GM12878 (cell line): ENCODE measurements around the gene BMP7. TPM values are rescaled to one million over a fixed set of nuclear protein-coding genes. Genes with fewer than 3 reads are reported as not detected.

Source experiments
- ATAC-seq: fragments of 200-7000 bp; cut with Tn5 transposase; 3 replicates; pipeline ENCODE4 v1.9.1; 2020; ENCODE audit warnings: mild to moderate bottlenecking, moderate library complexity
- BruUV-seq: library from RNA; stranded (reverse); fragments of 400-500 nt; replicated peaks from 2 replicates; lab custom pipeline; 2021; lab: Mats Ljungman, UMichigan
- CTCF ChIA-PET: fragments of 300-600 bp; sonication (Branson Sonifier 250); formaldehyde crosslinking; extraction: SDS; loops from one replicate; lab custom pipeline; 2021; ENCODE audit warnings: inconsistent platforms; lab: Yijun Ruan, JAX
- POLR2A ChIA-PET: fragments of 350-600 bp; formaldehyde crosslinking; extraction: SDS; loops from one replicate; lab custom pipeline; 2021; ENCODE audit warnings: inconsistent platforms; lab: Charles Lee
- RAD21 ChIA-PET: fragments of 300-600 bp; sonication (Branson Sonifier 250); formaldehyde crosslinking; loops from one replicate; lab custom pipeline; 2023; ENCODE audit warnings: antibody characterized with exemption; ENCODE audit not compliant: unreplicated experiment; lab: Charles Lee
- SMC1A ChIA-PET: fragments of 300-600 bp; sonication (Branson Sonifier 250); formaldehyde crosslinking; loops from one replicate; lab custom pipeline; 2023; ENCODE audit not compliant: unreplicated experiment, uncharacterized antibody; lab: Charles Lee
- DNase-seq: peaks from one replicate; pipeline ENCODE4 v3.0.0-alpha.2; 2011; ENCODE audit warnings: low read depth, low spot score
- FAIRE-seq: peaks from 3 replicates; lab custom pipeline; 2011; peaks lifted over from hg19 to GRCh38; lab: Jason Lieb, UNC
- H2AFZ ChIP-seq: 2 replicates; pipeline ENCODE4 v1.6.0; 2011; ENCODE audit warnings: low read depth, low read length, control low read depth; ENCODE audit not compliant: control insufficient read depth
- H3K27ac ChIP-seq: 2 replicates; pipeline ENCODE4 v1.5.1; 2011; ENCODE audit warnings: control low read depth; ENCODE audit not compliant: control insufficient read depth, insufficient read depth
- H3K27me3 ChIP-seq, 2 experiments: replicated peaks in 1 of 2; 2 replicates each; pipeline versions ENCODE4 v1.6.0 to v1.6.1; 2011; ENCODE audit warnings: low read length in 1 of 2; ENCODE audit not compliant: control insufficient read depth in 2 of 2, insufficient read depth in 2 of 2
- H3K36me3 ChIP-seq, 2 experiments: 2 replicates each; pipeline ENCODE4 v1.5.1; 2011; ENCODE audit warnings: low read length in 1 of 2; ENCODE audit not compliant: control insufficient read depth in 2 of 2, insufficient read depth in 2 of 2
- H3K4me1 ChIP-seq: 2 replicates; pipeline ENCODE4 v1.6.1; 2011; ENCODE audit warnings: mild to moderate bottlenecking, low read length, moderate library complexity, mixed read lengths; ENCODE audit not compliant: control insufficient read depth, insufficient read depth
- H3K4me2 ChIP-seq: 2 replicates; pipeline ENCODE4 v1.6.0; 2011; ENCODE audit warnings: control low read depth; ENCODE audit not compliant: control insufficient read depth, insufficient read depth
- H3K4me3 ChIP-seq: fragments of 200-600 bp; sonication (generic); 2 replicates; pipeline ENCODE4 v1.5.1; 2016
- H3K79me2 ChIP-seq: 2 replicates; pipeline ENCODE4 v1.6.0; 2011; ENCODE audit warnings: low read length; ENCODE audit not compliant: control insufficient read depth, insufficient read depth
- H3K9ac ChIP-seq: 2 replicates; pipeline ENCODE4 v1.8.0; 2011; ENCODE audit warnings: low read length, control low read depth, mixed read lengths; ENCODE audit not compliant: control insufficient read depth, insufficient read depth
- H3K9me3 ChIP-seq: replicated peaks from 3 replicates; pipeline ENCODE4 v1.5.1; 2011; ENCODE audit warnings: mild to moderate bottlenecking, low read length; ENCODE audit not compliant: control insufficient read depth, insufficient read depth
- H4K20me1 ChIP-seq: 2 replicates; pipeline ENCODE4 v1.6.0; 2011; ENCODE audit not compliant: control insufficient read depth, insufficient read depth
- BACH1 ChIP-seq: fragments of 450-650 bp; IDR thresholded peaks from 2 replicates; pipeline ENCODE4 v1.6.1; 2017; ENCODE audit warnings: mild to moderate bottlenecking, borderline replicate concordance
- CREM ChIP-seq: IDR thresholded peaks from 2 replicates; pipeline ENCODE4 v1.6.1; 2014; ENCODE audit warnings: antibody characterized with exemption, low read depth
- DPF2 ChIP-seq: fragments of 450-650 bp; IDR thresholded peaks from 2 replicates; pipeline ENCODE4 v1.6.1; 2017; ENCODE audit warnings: mild to moderate bottlenecking
- FOXM1 ChIP-seq: IDR thresholded peaks from 2 replicates; pipeline ENCODE4 v1.6.1; 2012; ENCODE audit warnings: low read depth, mild to moderate bottlenecking, inconsistent platforms, low read length, moderate library complexity
- HDGF ChIP-seq: fragments of 450-650 bp; IDR thresholded peaks from 2 replicates; pipeline ENCODE4 v1.6.1; 2016; ENCODE audit warnings: antibody characterized with exemption
- LARP7 ChIP-seq: fragments of 450-650 bp; IDR thresholded peaks from 2 replicates; pipeline ENCODE4 v1.6.1; 2017; ENCODE audit warnings: mild to moderate bottlenecking
- NBN ChIP-seq: fragments of 450-650 bp; IDR thresholded peaks from 2 replicates; pipeline ENCODE4 v1.6.1; 2016
- NR2F1 ChIP-seq: fragments of 450-650 bp; conservative IDR thresholded peaks from 2 replicates; pipeline ENCODE4 v1.6.1; 2017; ENCODE audit warnings: mild to moderate bottlenecking
- NRF1 ChIP-seq: conservative IDR thresholded peaks from 2 replicates; pipeline ENCODE4 v1.6.1; 2011; ENCODE audit warnings: mild to moderate bottlenecking, low read depth, low read length, improper control_type of control experiment
- POLR2AphosphoS2 ChIP-seq: IDR thresholded peaks from 2 replicates; pipeline ENCODE4 v1.6.1; 2011; ENCODE audit warnings: low read depth, mild to moderate bottlenecking, low read length, improper control_type of control experiment, moderate library complexity
- SRF ChIP-seq, 2 experiments: IDR thresholded peaks; 2 replicates each; pipeline ENCODE4 v1.6.1; 2011; ENCODE audit warnings: low read depth in 2 of 2, low read length in 2 of 2, mild to moderate bottlenecking in 1 of 2, moderate library complexity in 1 of 2
- TAF1 ChIP-seq: IDR thresholded peaks from 2 replicates; pipeline ENCODE4 v1.6.1; 2011; ENCODE audit warnings: mild to moderate bottlenecking, low read depth, low read length, borderline replicate concordance
- TCF7 ChIP-seq: IDR thresholded peaks from 2 replicates; pipeline ENCODE4 v1.6.1; 2014; ENCODE audit warnings: antibody characterized with exemption, borderline replicate concordance
- YY1 ChIP-seq: IDR thresholded peaks from 2 replicates; pipeline ENCODE4 v1.6.1; 2011; ENCODE audit warnings: low read depth, mild to moderate bottlenecking, low read length
- ZBTB4 ChIP-seq: fragments of 450-650 bp; formaldehyde crosslinking; IDR thresholded peaks from 2 replicates; pipeline ENCODE4 v1.4.0; 2022; ENCODE audit warnings: mild to moderate bottlenecking, moderate library complexity
- WGBS: methylation state at CpG from one replicate; pipeline ENCODE4 v1.1.6; 2016; ENCODE audit warnings: low lambda C conversion rate; ENCODE audit not compliant: insufficient replicate concordance, insufficient coverage; ENCODE audit errors: missing lambda C conversion rate; 5-methylcytosine and 5-hydroxymethylcytosine counted together
- in situ Hi-C: fragments of 300-500 bp; cut with MboI; formaldehyde crosslinking; loops from 9 replicates; pipeline ENCODE4 v1.14.3; 2018; ENCODE audit warnings: mixed read lengths
- intact Hi-C: fragments of 100-400 bp; cut with micrococcal nuclease; formaldehyde crosslinking; loops from one replicate; pipeline ENCODE4 v1.14.2; 2022; ENCODE audit not compliant: unreplicated experiment
- polyA plus RNA-seq, 11 experiments: library from polyadenylated mRNA; depleted of rRNA in 4 of 11; unstranded in 6 of 11; stranded (reverse) in 5 of 11; fragments of >200 nt; fragmentation: Nextera tagmentation in 4 of 11; fragmentation: Illumina TruSeq in 1 of 11; extraction: Ambion mirVana in 4 of 11; extraction: Trizol in 1 of 11; gene quantifications; 1 replicate in 1 of 11; 2 replicates in 10 of 11; pipeline versions ENCODE4 v1.2.1 to v1.2.3, GENCODE V29; 2011 to 2016; ENCODE audit warnings: inconsistent platforms in 2 of 11, missing spikeins in 2 of 11, low read depth in 1 of 11
- total RNA-seq, 4 experiments: library from RNA; depleted of rRNA in 3 of 4; stranded (reverse); fragments of >200 nt in 3 of 4; fragmentation: Illumina TruSeq in 1 of 4; extraction: Trizol in 1 of 4; gene quantifications; 2 replicates each; pipeline versions ENCODE4 v1.2.1 to v1.2.3, GENCODE V29; 2013 to 2021
- TF ChIP-seq, protein P1 (sequence below): fragments of 450-650 bp; IDR thresholded peaks from 2 replicates; pipeline ENCODE4 v1.6.1; 2016; ENCODE audit warnings: mild to moderate bottlenecking, moderate library complexity, borderline replicate concordance

Gene BMP7
- total and polyA plus RNA-seq, 10 of the 15 experiments (the other 5 are each of a cell fraction or from before 2014, with no cell fraction given), result 0.18 to 0.51 (median 0.28) TPM; not detected in 7

- in situ Hi-C loops, result no loop called here
- ChIA-PET SMC1A (no interaction called here), POLR2A (no interaction called here), RAD21 (no interaction called here), CTCF (interaction anchor here (0.8 kb wide), 1 partner anchor 11 kb away, joined by 3 read pairs; no protein-coding TSS in a partner anchor)
- no peak overlapping the region for H3K4me3 ChIP-seq
- no peak overlapping the region for H3K9ac ChIP-seq
- H2AFZ ChIP-seq, result no peak overlapping the region
- H3K27me3 ChIP-seq, result no peaks in the 10 kb centered on the region; a peak in 2 of 4 replicates
- FAIRE-seq, result no peak
- 43% methylated on average over 7 of the region's 7 CpGs for WGBS
- H3K4me1 ChIP-seq, result no peaks in the 10 kb centered on the region
- TF ChIP-seq CREM (no peak), DPF2 (no peak), TCF7 (no peak), FOXM1 (no peak), NR2F1 (no peak), NBN (no peak), POLR2AphosphoS2 (no peak), ZBTB4 (CRISPR knock-in tag) (no peak), YY1 (no peak), NRF1 (no peak), TAF1 (no peak), SRF (IDR thresholded peaks at IDR 0.05; ENCODE audit: low read depth in 2 of 2, low read length in 2 of 2) (no peak), BACH1 (no peak), HDGF (no peak), LARP7 (no peak)
- TF ChIP-seq, protein P1, sequence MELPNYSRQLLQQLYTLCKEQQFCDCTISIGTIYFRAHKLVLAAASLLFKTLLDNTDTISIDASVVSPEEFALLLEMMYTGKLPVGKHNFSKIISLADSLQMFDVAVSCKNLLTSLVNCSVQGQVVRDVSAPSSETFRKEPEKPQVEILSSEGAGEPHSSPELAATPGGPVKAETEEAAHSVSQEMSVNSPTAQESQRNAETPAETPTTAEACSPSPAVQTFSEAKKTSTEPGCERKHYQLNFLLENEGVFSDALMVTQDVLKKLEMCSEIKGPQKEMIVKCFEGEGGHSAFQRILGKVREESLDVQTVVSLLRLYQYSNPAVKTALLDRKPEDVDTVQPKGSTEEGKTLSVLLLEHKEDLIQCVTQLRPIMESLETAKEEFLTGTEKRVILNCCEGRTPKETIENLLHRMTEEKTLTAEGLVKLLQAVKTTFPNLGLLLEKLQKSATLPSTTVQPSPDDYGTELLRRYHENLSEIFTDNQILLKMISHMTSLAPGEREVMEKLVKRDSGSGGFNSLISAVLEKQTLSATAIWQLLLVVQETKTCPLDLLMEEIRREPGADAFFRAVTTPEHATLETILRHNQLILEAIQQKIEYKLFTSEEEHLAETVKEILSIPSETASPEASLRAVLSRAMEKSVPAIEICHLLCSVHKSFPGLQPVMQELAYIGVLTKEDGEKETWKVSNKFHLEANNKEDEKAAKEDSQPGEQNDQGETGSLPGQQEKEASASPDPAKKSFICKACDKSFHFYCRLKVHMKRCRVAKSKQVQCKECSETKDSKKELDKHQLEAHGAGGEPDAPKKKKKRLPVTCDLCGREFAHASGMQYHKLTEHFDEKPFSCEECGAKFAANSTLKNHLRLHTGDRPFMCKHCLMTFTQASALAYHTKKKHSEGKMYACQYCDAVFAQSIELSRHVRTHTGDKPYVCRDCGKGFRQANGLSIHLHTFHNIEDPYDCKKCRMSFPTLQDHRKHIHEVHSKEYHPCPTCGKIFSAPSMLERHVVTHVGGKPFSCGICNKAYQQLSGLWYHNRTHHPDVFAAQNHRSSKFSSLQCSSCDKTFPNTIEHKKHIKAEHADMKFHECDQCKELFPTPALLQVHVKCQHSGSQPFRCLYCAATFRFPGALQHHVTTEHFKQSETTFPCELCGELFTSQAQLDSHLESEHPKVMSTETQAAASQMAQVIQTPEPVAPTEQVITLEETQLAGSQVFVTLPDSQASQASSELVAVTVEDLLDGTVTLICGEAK, result no peak
- no peak for DNase-seq
- H3K27ac ChIP-seq, result no peak overlapping the region
- BruUV-seq, result no TSS peak
- intact Hi-C loops, result no loop called here
- no peak overlapping the region for H3K4me2 ChIP-seq
- H4K20me1 ChIP-seq, result no peaks in the 10 kb centered on the region
- no peaks in the 10 kb centered on the region for H3K36me3 ChIP-seq
- no peaks in the 10 kb centered on the region for H3K79me2 ChIP-seq
- no peaks in the 10 kb centered on the region for H3K9me3 ChIP-seq
- no peak for ATAC-seq
Measured at GRCh38 chr20:57181639-57182038, 84.8 kb downstream of the BMP7 start.
